Stimulated activated CD4-positive, alpha-beta T cell treated with anti-CD3 and anti-CD28 coated beads, Interleukin-4, amount 100 ng/mL, for 48 hours (primary cell): ENCODE measurements around the gene SOX18.
"Not testable (repeated sequence)": the region's sequence is repeated elsewhere in the genome, so short reads cannot be mapped to it uniquely, and the experiment has no call there.

ENCODE experiments used
- DNase-seq, 2 donors: peaks; one replicate each; pipeline ENCODE4 v3.0.0-alpha.2; 2020; ENCODE audit warnings: low read depth in 2 of 2

Gene SOX18

DNA sequence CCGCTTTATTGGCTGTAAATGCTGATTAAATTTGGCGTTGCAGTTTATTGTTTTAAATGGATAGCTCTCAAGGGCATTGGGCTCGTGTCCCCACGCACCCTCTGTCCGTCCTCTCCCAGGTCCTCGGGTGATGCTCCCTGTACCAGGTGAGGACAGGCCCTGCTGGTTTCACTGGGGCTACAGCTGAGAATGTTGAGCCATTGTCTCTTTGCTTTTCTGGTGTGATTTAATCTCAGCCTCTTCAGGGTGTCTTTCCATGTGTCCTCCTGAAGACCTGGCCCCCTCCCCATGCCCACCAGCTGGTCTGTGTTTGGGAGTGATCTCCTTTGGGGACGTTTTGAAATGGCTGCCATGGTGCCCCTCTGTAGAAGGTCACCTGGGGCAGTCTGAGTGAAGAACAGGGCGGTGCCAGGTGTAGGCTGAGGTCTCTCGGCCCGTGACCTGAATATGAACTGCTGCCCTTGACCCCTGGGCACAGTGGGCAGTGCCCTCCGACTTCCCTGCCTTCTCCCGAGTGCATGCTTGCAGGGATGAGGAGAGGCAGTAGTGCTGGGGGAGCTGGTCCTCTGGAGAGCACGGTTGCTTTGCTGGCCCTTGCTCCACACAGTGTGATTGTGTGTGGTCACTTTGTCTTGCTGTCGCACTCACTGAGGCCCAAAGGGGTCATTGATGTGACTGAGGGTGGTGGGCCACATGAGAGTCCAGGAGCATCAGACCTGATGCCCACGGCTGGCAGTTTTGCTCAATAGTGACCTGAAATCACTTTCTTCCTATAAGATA lies 25.9 kb downstream of the SOX18 start:
- no peak for DNase-seq

DNA sequence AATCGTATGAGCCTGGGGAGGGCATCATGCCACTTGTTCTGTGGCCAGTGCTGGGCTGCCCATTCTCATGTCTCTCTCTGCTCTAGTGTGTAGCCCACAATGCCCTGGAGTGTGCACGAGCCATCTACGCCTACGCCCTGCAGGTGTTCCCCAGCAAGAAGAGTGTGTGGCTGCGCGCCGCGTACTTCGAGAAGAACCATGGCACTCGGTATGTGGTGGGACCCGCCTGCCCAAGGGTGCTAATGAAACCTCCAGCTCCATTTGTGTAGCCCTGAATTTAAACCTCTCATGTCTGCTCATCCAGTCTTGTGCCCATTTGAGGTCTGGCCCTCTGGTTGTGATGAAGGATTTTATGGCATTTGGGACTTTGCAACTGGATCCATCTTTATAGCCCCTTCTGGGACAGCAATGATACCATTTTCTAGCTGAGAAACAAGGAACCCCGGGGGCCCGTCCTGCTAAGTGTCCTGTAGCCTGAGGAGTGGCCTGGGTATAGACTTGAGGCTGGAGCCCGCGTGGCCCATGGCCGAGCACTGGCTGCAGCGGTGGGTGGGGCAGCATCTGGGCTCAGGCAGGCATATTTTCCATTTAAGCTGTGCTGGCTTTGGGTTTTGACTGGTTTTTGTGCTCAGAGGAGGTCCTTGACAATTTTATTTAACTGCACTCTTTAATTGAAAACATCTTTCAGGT lies 26.6 kb downstream of the SOX18 start:
- no peak for DNase-seq

DNA sequence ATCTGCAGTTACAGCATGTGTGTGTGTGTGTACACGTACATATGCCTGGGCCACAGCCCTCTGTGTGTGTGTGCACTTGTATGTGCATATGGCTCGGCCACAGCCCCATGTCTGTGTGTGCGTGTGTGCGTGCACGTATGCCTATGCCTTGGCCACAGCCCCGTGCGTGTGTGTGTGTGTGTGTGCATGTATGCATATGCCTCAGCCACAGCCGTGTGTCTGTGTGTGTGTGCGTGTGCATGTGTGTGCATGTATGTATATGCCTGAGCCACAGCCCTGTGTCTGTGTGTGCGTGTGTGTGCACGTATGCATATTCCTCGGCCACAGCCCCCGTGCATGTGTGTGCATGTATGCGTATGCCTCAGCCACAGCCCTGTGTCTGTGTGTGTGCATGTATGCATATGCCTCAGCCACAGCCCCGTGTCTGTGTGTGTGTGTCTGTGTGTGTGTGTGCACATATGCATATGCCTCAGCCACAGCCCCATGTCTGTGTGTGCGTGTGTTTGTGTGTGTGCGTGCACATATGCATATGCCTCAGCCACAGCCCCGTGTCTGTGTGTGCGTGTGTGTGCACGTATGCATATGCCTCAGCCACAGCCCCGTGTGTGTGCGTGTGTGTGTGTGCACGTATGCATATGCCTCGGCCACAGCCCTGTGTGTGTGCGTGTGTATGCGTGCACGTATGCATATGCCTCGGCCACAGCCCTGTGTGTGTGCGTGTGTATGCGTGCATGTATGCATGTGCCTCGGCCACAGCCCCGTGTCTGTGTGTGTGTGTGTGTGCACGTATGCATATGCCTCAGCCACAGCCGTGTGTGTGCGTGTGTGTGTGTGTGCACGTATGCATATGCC lies 28.1 kb downstream of the SOX18 start:
- DNase-seq = no peak

DNA sequence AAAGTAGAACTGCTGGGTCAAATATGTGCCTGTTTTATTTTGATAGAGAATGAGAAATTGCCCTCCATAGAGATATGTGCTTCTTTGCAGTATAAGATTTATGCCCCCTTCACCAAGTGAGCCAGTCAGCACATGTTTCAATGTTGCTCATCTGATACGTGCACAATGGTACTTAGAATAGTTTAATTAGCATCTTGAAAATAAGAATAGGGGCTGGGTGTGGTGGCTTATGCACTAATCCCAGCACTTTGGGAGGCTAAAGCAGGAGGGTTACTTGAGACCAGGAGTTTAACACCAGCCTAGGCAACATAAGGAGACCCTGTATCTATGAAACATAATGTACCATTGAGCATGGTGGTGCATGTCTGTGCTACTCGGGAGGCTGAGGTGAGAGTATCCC lies 33.8 kb downstream of the SOX18 start:
- no peak for DNase-seq

DNA sequence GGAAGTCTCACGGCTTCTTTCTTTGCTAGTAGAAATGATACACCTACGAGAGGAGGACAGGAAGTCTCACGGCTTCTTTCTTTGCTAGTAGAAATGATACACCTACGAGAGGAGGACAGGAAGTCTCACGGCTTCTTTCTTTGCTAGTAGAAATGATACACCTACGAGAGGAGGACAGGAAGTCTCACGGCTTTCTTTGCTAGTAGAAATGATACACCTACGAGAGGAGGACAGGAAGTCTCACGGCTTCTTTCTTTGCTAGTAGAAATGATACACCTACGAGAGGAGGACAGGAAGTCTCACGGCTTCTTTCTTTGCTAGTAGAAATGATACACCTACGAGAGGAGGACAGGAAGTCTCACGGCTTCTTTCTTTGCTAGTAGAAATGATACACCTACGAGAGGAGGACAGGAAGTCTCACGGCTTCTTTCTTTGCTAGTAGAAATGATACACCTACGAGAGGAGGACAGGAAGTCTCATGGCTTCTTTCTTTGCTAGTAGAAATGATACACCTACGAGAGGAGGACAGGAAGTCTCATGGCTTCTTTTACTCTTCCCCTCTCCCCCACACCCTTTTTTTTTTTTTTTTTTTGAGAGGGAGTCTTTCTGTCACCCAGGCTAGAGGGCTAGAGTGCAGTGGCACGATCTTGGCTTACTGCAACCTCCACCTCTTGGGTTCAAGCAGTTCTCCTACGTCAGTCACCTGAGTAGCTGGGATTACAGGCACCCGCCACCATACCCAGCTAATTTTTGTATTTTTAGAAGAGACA lies 36.9 kb downstream of the SOX18 start:
- not testable (repeated sequence) for DNase-seq

DNA sequence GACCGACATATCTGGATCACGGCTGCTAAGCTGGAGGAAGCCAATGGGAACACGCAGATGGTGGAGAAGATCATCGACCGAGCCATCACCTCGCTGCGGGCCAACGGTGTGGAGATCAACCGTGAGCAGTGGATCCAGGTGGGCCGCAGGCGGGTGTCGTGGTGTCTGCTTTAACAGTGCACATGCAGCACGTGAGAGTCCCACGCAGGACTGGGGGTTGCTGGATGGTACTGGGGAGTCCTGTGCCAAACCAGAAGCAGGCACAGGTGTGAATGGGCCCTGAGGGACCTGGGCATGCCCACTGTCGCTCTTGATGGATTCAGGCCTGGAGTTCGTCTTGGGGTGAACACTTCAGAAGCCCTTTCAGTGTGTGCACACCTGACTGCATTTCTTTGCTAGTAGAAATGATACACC lies 38.1 kb downstream of the SOX18 start:
- DNase-seq = no peak

DNA sequence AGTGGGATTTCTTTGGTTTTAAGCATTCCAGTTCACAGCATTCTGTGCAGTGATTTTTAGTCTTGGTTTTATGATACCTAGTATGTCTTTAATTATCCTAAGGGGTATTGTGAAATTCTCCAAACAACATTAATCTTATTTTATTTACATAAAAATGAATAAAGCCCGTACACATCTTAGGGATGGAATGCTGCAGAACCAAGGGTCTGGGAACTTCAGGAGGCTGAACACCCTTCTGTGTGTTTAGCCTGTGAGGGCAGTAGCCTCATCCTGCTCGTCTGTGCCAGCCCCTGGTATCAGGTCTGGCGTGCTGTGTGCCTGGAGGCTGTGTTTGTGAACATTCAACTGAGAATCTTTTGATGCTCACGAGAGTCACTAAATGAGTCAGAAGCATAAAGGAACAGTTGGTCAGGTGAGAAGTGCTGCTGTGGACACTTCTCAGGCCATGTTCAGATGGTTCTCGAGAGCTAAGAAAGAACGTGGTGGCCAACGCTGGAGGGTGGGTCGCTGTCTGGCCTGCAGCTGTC lies 38.7 kb downstream of the SOX18 start:
- DNase-seq = no peak

DNA sequence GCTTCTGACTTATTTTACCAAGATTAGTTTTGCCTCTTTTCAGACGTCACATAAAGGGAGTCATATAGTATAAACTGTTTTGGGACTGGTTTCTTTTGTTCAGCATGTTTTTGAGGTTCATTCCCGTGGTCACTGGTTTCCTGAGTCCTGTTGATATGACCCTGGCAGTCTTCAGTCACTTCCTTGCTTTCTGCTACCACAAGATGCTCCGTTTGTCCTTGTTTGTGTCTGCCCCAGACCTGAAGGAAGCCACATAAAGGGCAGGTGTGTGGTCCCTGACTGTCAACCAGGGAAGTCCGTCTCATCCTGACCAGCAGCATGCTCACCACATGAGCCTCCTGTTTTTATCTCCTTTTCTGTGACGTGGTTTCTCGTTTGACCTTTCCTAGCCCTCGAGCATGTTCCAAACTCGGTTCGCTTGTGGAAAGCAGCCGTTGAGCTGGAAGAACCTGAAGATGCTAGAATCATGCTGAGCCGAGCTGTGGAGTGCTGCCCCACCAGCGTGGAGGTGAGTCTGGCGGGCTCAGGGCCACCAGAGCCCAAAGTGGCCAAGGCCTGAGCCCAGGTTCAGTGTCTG lies 39.5 kb downstream of the SOX18 start:
- DNase-seq = no peak

DNA sequence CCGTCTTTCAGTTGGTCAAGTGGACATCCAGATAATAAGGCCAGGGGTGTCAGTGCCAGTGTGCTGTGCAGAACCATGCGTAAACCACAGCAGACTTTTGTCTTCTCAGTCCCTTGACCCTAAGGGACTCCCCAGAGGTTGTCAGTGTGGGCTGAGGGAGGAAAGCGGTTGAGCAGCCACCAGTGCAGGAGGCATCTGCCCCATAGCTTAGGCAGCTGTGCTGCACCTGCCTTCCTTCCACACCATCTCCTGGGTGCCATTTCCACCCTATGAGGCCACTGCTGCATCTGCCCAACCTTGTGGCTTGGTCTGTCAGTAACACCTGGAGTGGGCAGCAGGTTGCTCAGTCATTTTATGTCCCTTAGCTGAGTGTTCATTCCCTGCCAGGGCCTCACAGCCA lies 42.5 kb downstream of the SOX18 start:
- no peak for DNase-seq

DNA sequence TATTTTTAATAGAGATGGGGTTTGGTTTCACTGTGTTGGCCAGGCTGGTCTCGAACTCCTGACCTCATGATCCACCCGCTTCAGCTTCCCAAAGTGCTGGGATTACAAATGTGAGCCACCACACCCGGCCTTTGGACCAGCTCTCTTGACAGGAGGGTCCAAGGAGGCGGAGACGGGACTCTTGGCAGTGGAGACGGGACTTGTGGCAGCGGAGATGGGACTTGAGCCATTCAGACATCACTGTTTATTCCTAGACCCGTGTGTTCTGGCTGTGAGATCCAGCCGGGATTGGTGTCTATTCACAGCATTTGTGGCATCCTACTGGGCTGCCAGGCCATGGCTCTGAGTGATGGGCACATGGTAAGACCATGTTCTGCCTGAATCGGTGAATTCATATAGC lies 42.9 kb downstream of the SOX18 start:
- no peak for DNase-seq

DNA sequence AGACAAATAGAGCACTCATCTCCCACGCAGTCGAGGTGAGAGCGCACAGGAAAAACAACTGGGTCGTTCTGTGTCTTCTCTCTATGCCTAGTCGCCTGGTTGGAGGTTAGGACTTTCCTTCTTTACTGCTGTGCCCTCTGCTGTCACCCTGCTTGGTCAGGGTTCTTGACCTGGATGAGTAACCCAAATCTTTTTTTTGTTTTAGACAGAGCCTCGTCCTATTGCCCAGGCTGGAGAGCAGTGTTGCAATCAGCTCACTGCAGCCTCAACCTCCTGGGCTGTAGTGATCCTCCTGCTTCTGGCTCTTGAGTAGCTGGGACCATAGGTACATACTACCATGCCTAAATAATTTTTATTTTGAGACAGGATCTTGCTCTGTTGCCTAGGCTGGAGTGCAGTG lies 44.0 kb downstream of the SOX18 start:
- DNase-seq = no peak

DNA sequence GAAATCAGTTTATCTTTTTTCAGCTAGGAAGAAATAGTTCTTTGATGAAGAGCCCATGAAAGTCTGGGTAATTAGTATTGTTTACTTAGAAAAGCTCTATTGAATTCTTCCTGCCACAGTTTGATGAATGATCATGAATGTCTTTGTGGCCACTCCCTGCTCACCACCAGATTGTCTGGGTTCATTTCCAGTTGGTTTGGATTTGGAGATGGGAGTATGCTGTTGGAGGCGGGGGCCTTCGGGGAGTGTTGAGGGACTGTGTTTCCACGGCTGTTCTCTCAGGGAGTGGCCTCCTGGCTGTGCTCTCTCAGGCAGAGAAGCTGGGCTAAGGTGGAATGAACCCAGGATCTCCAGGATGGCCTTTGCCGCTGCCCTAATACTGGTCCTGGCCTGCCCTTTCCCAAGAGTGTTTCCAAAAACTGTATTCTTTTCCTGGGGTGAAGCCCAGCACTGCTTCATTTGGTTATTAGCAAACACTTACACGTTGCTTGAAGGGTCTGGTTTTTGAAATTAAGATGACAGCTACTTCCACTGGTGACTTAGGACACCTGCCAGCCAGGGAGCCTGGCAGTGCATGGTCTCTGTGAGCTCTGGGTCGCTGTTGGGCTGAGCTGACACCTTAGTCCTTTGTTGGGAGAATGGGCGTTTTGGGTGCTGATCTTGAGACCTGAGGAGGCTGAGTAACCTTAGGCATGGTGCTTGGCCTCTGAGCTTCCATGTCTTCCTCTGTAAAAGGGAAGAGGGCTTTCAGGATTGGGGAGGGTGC lies 45.3 kb downstream of the SOX18 start:
- DNase-seq = no peak

DNA sequence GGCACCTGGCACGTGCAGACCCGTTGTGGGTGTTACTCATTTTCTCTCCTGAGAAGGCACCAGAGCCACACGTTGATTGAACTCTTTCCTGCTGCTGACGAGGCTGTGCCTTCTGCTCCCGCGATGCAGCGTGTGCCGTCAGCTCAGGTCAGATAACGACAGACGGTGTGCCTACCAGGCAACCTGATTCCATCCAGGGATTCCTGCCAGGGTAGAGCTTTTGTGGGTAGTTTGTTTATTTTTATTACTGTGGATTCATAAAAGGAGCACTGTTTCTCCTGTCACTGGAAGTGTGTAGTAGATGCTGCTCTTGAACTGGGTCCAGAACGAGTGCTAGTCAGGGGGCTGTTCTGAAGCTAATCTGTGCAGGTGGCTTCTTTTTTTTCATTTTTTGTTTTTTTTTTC lies 47.8 kb downstream of the SOX18 start:
- DNase-seq = no peak

DNA sequence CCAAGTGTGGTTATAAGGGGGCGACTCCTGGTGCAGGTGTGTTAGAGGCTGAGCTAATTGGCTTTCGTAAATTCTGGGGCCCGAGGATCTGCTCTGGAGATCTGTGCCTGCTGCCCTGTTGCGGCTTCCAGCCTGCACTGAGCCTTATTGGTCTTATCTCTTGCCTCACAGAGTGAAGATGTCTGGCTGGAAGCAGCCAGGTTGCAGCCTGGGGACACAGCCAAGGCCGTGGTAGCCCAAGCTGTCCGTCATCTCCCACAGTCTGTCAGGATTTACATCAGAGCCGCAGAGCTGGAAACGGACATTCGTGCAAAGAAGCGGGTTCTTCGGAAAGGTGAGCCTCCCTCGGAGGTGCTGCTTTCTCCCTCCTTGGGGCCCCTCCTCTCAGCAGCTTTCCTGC lies 48.5 kb downstream of the SOX18 start:
- no peak for DNase-seq
